NCI-H510A (cell line): ENCODE measurements around the gene ST3GAL3.
A peak's percentile ranks its signal among the peaks of the same experiment; 100 is the strongest.

Experiments used
- DNase-seq: peaks from one replicate; lab custom pipeline; 2025; lab: John Stamatoyannopoulos, UW

The ST3GAL3 gene

GRCh38 chr1:43942411-43942810, 235.1 kb downstream of the ST3GAL3 start:
- no peak for DNase-seq

GRCh38 chr1:43944860-43945259, 237.5 kb downstream of the ST3GAL3 start:
- no peak for DNase-seq

- DNase-seq = no peak
Observed at GRCh38 chr1:43945674-43946235, 238.4 kb downstream of the ST3GAL3 start.

GRCh38 chr1:43946236-43947060, 239.1 kb downstream of the ST3GAL3 start, which contains the start of gene IPO13:
TSS of gene IPO13 (plus strand) at chr1:43946950. CDS start at chr1:43947601, 651 bp downstream.
- peak; percentile 100 for DNase-seq

- no peak for DNase-seq
Observed at GRCh38 chr1:43947061-43947873, 239.9 kb downstream of the ST3GAL3 start.

- no peak for DNase-seq
Observed at GRCh38 chr1:43947874-43948437, 240.6 kb downstream of the ST3GAL3 start.

GRCh38 chr1:43949678-43950077, 242.3 kb downstream of the ST3GAL3 start:
- DNase-seq = peak; percentile 98

- no peak for DNase-seq
Observed at GRCh38 chr1:43951021-43951985, 244.0 kb downstream of the ST3GAL3 start.

- DNase-seq = peak; percentile 94
Observed at GRCh38 chr1:43952731-43953346, 245.5 kb downstream of the ST3GAL3 start.

GRCh38 chr1:43953361-43953760, 246.0 kb downstream of the ST3GAL3 start:
- DNase-seq = peak; percentile 51

GRCh38 chr1:43954036-43954435, 246.7 kb downstream of the ST3GAL3 start:
- DNase-seq = no peak

- DNase-seq = no peak
Observed at GRCh38 chr1:43956234-43956633, 248.9 kb downstream of the ST3GAL3 start.

GRCh38 chr1:43957407-43958040, 250.2 kb downstream of the ST3GAL3 start:
- DNase-seq = no peak

- no peak for DNase-seq
Observed at GRCh38 chr1:43958351-43959255, 251.3 kb downstream of the ST3GAL3 start.

GRCh38 chr1:43960798-43961197, 253.5 kb downstream of the ST3GAL3 start:
- DNase-seq = no peak

GRCh38 chr1:43961692-43962091, 254.4 kb downstream of the ST3GAL3 start:
- DNase-seq = no peak

- DNase-seq = no peak
Observed at GRCh38 chr1:43962324-43962723, 255.0 kb downstream of the ST3GAL3 start.

- DNase-seq = no peak
Observed at GRCh38 chr1:43963006-43963405, 255.7 kb downstream of the ST3GAL3 start.

GRCh38 chr1:43963890-43964289, 256.6 kb downstream of the ST3GAL3 start:
- DNase-seq = no peak
